Lower leg skin (tissue), 3 donors: ENCODE results near the gene SRSF10.

ENCODE experiments used
- CTCF ChIP-seq, 3 donors: fragments of 450-650 bp; IDR thresholded peaks; one replicate each; pipeline ENCODE4 v1.5.1; 2016; ENCODE audit warnings: antibody characterized with exemption in 3 of 3, mild to moderate bottlenecking in 3 of 3, moderate library complexity in 2 of 3
- POLR2A ChIP-seq, 2 donors: fragments of 450-650 bp; IDR thresholded peaks; one replicate each; pipeline ENCODE4 v1.6.1; 2016 to 2017; ENCODE audit warnings: antibody characterized with exemption in 2 of 2, mild to moderate bottlenecking in 1 of 2, moderate library complexity in 1 of 2

- TF ChIP-seq CTCF (IDR thresholded peaks at IDR 0.05) (no peak), POLR2A (IDR thresholded peaks at IDR 0.05) (no peak)
These were observed 48.6 kb downstream of the SRSF10 start for GRCh38 chr1:23931491-23931880.
